ENCODE data around the gene GRID2. TPM values are rescaled to one million over a fixed set of nuclear protein-coding genes. Genes with fewer than 3 reads are reported as not detected.

The GRID2 gene
- total and polyA plus RNA-seq, 2 experiments from 2014 or later = 0.12 TPM; not detected in 1

- no peaks in the 10 kb centered on the region for H3K9me3 ChIP-seq (ENCODE audit: low read depth)
- H3K4me3 ChIP-seq = no peak overlapping the region
- DNase-seq (ENCODE audit: low read depth in 1 of 2, low spot score in 1 of 2) = no peak
- no peaks in the 10 kb centered on the region for H3K27me3 ChIP-seq
- no peaks in the 10 kb centered on the region for H3K36me3 ChIP-seq
- H3K27ac ChIP-seq = no peak overlapping the region
- no peaks in the 10 kb centered on the region for H3K4me1 ChIP-seq (ENCODE audit: low read depth)
- TF ChIP-seq CTCF (IDR thresholded peaks at IDR 0.05; ENCODE audit: low read depth, low read length) = no peak
Observed at GRCh38 chr4:93436000-93436626, 1132.3 kb downstream of the GRID2 start.

- H3K4me3 ChIP-seq = no peak overlapping the region
- H3K9me3 ChIP-seq (ENCODE audit: low read depth) = no peaks in the 10 kb centered on the region
- H3K4me1 ChIP-seq (ENCODE audit: low read depth) = no peaks in the 10 kb centered on the region
- no peak overlapping the region for H3K27ac ChIP-seq
- H3K36me3 ChIP-seq = no peaks in the 10 kb centered on the region
- no peak for DNase-seq (ENCODE audit: low read depth in 1 of 2, low spot score in 1 of 2)
- H3K27me3 ChIP-seq = no peaks in the 10 kb centered on the region
- TF ChIP-seq CTCF (IDR thresholded peaks at IDR 0.05; ENCODE audit: low read depth, low read length) = no peak
Observed at GRCh38 chr4:93437991-93438390, 1134.2 kb downstream of the GRID2 start.

- Histone ChIP-seq H3K4me3 (no peak overlapping the region), H3K27ac (no peak overlapping the region), H3K9me3 (ENCODE audit: low read depth) (no peaks in the 10 kb centered on the region), H3K36me3 (no peaks in the 10 kb centered on the region), H3K27me3 (no peaks in the 10 kb centered on the region), H3K4me1 (ENCODE audit: low read depth) (no peaks in the 10 kb centered on the region)
- DNase-seq (ENCODE audit: low read depth in 1 of 2, low spot score in 1 of 2) = no peak
- TF ChIP-seq CTCF (IDR thresholded peaks at IDR 0.05; ENCODE audit: low read depth, low read length) = no peak
Observed at GRCh38 chr4:93444860-93445259, 1141.1 kb downstream of the GRID2 start.

GRCh38 chr4:93446038-93446437 lies 1142.3 kb downstream of the GRID2 start:
- no peaks in the 10 kb centered on the region for H3K27me3 ChIP-seq
- H3K9me3 ChIP-seq (ENCODE audit: low read depth) = no peaks in the 10 kb centered on the region
- H3K36me3 ChIP-seq = no peaks in the 10 kb centered on the region
- no peak overlapping the region for H3K27ac ChIP-seq
- H3K4me3 ChIP-seq = no peak overlapping the region
- DNase-seq (ENCODE audit: low read depth in 1 of 2, low spot score in 1 of 2) = no peak
- H3K4me1 ChIP-seq (ENCODE audit: low read depth) = no peaks in the 10 kb centered on the region
- TF ChIP-seq CTCF (IDR thresholded peaks at IDR 0.05; ENCODE audit: low read depth, low read length) = no peak

GRCh38 chr4:93448691-93449293 lies 1145.0 kb downstream of the GRID2 start:
- Histone ChIP-seq H3K27ac (no peak overlapping the region), H3K4me1 (ENCODE audit: low read depth) (no peaks in the 10 kb centered on the region), H3K9me3 (ENCODE audit: low read depth) (no peaks in the 10 kb centered on the region), H3K27me3 (no peaks in the 10 kb centered on the region), H3K36me3 (no peaks in the 10 kb centered on the region), H3K4me3 (no peak overlapping the region)
- TF ChIP-seq CTCF (IDR thresholded peaks at IDR 0.05; ENCODE audit: low read depth, low read length) = no peak
- no peak for DNase-seq (ENCODE audit: low read depth in 1 of 2, low spot score in 1 of 2)

Measured in cardiac muscle cell (in vitro differentiated cells and primary cell).